ENCODE measurements around the gene NTF4. TPM values are rescaled to one million over a fixed set of nuclear protein-coding genes. Genes with fewer than 3 reads are reported as not detected.

NTF4 gene
- total and polyA plus RNA-seq, 2 of the 4 experiments (the other 2 are of a cell fraction), result 0.09 to 0.18 TPM

DNA sequence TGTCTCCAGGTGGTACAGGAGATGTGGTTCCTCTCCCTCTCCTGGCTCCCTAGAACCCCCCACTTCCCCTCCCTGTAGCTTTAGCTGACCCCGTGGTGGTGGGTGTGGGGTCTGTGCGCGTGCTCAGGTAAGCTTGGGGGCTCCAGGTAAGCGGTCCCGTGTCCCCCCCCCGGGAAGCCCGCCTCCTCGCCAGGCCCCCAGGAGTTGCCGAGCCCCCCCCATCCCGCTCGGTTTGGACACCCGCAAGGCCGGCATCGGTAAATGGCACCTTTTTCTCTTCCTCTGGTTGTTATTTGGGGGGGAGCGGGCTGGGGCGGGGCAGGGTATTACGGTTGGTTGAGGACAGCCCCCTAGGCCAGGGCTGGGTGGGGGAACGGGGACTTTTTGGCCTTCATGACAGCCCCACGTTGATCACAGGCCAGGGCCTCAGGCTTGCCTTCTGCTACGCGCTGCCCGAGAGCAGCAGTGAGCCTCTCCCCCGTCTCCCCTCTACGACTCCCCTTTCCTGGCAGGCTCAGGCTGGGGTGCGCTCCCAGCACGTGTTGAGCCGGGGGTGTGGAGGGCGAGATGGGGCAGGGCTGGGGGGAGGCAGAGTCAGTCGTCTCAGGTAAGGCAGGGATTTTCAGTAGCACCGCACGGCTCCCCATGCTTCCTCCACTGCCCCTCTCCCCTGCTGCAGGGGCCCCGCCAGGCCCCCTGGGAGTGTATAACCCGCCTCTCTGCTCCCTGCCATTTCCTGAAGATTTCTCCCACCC lies 38.9 kb upstream of the NTF4 start:
- ATAC-seq (ENCODE audit: low read depth) (no peak), DNase-seq (no peak)
- H3K27ac ChIP-seq (ENCODE audit: insufficient read depth, low read length), result no peak overlapping the region
- in situ Hi-C loops (cut with MboI; ENCODE audit: low sequenced_read_pairs) (no loop called here), intact Hi-C loops (cut with micrococcal nuclease) (no loop called here), dilution Hi-C loops (cut with HindIII; ENCODE audit: low sequenced_read_pairs, unreplicated experiment) (no loop called here)
- H3K23ac ChIP-seq (ENCODE audit: low read depth, low read length), result no peak overlapping the region
- 94% methylated on average over 3 of the region's 33 CpGs; no CpG with 5 or more reads in 1 of the 2 experiments for WGBS, 2 experiments (ENCODE audit: extremely low coverage in 2 of 2, insufficient read length in 1 of 2)
- H2AFZ ChIP-seq (replicated peaks; ENCODE audit: low read length, poor library complexity), result no peak overlapping the region
- H4K8ac ChIP-seq (ENCODE audit: low read depth in 2 of 2, low read length in 2 of 2), result no peak overlapping the region
- no peak overlapping the region for H2BK15ac ChIP-seq (ENCODE audit: low read depth, low read length)
- H4K20me1 ChIP-seq (ENCODE audit: insufficient read depth, low read length), result peaks cover 49% of the 10 kb centered on the region
- no peak overlapping the region for H3K56ac ChIP-seq (ENCODE audit: extremely low read depth, insufficient read depth, low read length)
- H3K9ac ChIP-seq (ENCODE audit: low read depth, low read length), result no peak overlapping the region
- POLR2A ChIA-PET (ENCODE audit: unreplicated experiment), result no interaction called here
- no peak overlapping the region for H3K14ac ChIP-seq (replicated peaks; ENCODE audit: low read depth, low read length)
- no peak overlapping the region for H3K4ac ChIP-seq (ENCODE audit: low read depth, low read length)
- H4K91ac ChIP-seq (ENCODE audit: insufficient read depth, low read depth, low read length), result no peak overlapping the region
- H3K9me1 ChIP-seq (ENCODE audit: insufficient read depth, low read length), result no peaks in the 10 kb centered on the region
- H3K79me1 ChIP-seq (ENCODE audit: low read depth in 1 of 2, low read length in 2 of 2), result peaks cover 30 to 58% of the 10 kb centered on the region in 2 experiments
- no peak overlapping the region for H3K4me2 ChIP-seq (ENCODE audit: low read depth, low read length)
- no peak overlapping the region for H2AK9ac ChIP-seq (replicated peaks; ENCODE audit: low read depth, low read length, poor library complexity)
- H2BK5ac ChIP-seq (ENCODE audit: low read depth, low read length, poor library complexity, severe bottlenecking), result no peak overlapping the region
- no peak overlapping the region for H2BK20ac ChIP-seq (ENCODE audit: low read depth, low read length)
- BruUV-seq (replicated peaks), result no TSS peak
- no peak overlapping the region for H3K18ac ChIP-seq (ENCODE audit: low read depth, low read length)
- H2AK5ac ChIP-seq (ENCODE audit: low read depth, low read length), result no peak overlapping the region
- TF ChIP-seq RAD21 (IDR thresholded peaks at IDR 0.05; ENCODE audit: low read length) (no peak), POLR2A (IDR thresholded peaks at IDR 0.05; ENCODE audit: low read depth, low read length) (no peak)
- TF ChIP-seq, protein P1, sequence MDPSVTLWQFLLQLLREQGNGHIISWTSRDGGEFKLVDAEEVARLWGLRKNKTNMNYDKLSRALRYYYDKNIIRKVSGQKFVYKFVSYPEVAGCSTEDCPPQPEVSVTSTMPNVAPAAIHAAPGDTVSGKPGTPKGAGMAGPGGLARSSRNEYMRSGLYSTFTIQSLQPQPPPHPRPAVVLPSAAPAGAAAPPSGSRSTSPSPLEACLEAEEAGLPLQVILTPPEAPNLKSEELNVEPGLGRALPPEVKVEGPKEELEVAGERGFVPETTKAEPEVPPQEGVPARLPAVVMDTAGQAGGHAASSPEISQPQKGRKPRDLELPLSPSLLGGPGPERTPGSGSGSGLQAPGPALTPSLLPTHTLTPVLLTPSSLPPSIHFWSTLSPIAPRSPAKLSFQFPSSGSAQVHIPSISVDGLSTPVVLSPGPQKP (IDR thresholded peaks at IDR 0.05; ENCODE audit: borderline replicate concordance, low read depth, low read length), result no peak
- no peak overlapping the region for H3K4me3 ChIP-seq (ENCODE audit: insufficient read depth, low read depth, low read length)
- H2BK120ac ChIP-seq (ENCODE audit: low read depth, low read length), result no peak overlapping the region
- H3K4me1 ChIP-seq (ENCODE audit: control insufficient read depth, insufficient read depth, low read length), result no peaks in the 10 kb centered on the region
- H3K27me3 ChIP-seq (ENCODE audit: control insufficient read depth, insufficient read depth, low read length), result no peaks in the 10 kb centered on the region
- no peak overlapping the region for H4K5ac ChIP-seq (ENCODE audit: low read depth, low read length)
- H3K36me3 ChIP-seq (ENCODE audit: control insufficient read depth, insufficient read depth, low read length), result peaks cover 81% of the 10 kb centered on the region
- no peaks in the 10 kb centered on the region for H3K9me3 ChIP-seq (ENCODE audit: control insufficient read depth, insufficient read depth, low read length)
- CTCF ChIA-PET, result no interaction called here
